GM12875 (cell line): ENCODE data around the gene TLL2.
A peak's percentile ranks its signal among the peaks of the same experiment; 100 is the strongest.

Source experiments
- H3K4me3 ChIP-seq: one replicate; pipeline ENCODE4 v1.5.1; 2011; ENCODE audit warnings: low read depth, low read length, control low read depth
- CTCF ChIP-seq: IDR thresholded peaks from 2 replicates; pipeline ENCODE4 v1.5.1; 2011; ENCODE audit warnings: low read depth, mild to moderate bottlenecking, control low read depth, inconsistent platforms, low read length, moderate library complexity, borderline replicate concordance; ENCODE audit not compliant: insufficient read depth

Gene TLL2

GRCh38 chr10:96324447-96324846, 189.3 kb downstream of the TLL2 start:
- no peak for TF ChIP-seq CTCF
- no peak overlapping the region for H3K4me3 ChIP-seq

GRCh38 chr10:96322275-96322674, 191.5 kb downstream of the TLL2 start:
- TF ChIP-seq CTCF = no peak
- H3K4me3 ChIP-seq = no peak overlapping the region

- H3K4me3 ChIP-seq = no peak overlapping the region
- TF ChIP-seq CTCF = peak; percentile 17; the same call in 1 of the 2 replicates
Measured at GRCh38 chr10:96321822-96322221, 191.9 kb downstream of the TLL2 start.

- H3K4me3 ChIP-seq = no peak overlapping the region
- no peak for TF ChIP-seq CTCF
Measured at GRCh38 chr10:96319754-96320474, 193.8 kb downstream of the TLL2 start.

- no peak overlapping the region for H3K4me3 ChIP-seq
- no peak for TF ChIP-seq CTCF
Measured at GRCh38 chr10:96317067-96317833, 196.5 kb downstream of the TLL2 start.
